ENCODE measurements around the gene TCF7L2. TPM values are rescaled to one million over a fixed set of nuclear protein-coding genes. Genes with fewer than 3 reads are reported as not detected.

TCF7L2 gene
- total RNA-seq, 1 donor from 2014 or later = 8.2 TPM

DNA sequence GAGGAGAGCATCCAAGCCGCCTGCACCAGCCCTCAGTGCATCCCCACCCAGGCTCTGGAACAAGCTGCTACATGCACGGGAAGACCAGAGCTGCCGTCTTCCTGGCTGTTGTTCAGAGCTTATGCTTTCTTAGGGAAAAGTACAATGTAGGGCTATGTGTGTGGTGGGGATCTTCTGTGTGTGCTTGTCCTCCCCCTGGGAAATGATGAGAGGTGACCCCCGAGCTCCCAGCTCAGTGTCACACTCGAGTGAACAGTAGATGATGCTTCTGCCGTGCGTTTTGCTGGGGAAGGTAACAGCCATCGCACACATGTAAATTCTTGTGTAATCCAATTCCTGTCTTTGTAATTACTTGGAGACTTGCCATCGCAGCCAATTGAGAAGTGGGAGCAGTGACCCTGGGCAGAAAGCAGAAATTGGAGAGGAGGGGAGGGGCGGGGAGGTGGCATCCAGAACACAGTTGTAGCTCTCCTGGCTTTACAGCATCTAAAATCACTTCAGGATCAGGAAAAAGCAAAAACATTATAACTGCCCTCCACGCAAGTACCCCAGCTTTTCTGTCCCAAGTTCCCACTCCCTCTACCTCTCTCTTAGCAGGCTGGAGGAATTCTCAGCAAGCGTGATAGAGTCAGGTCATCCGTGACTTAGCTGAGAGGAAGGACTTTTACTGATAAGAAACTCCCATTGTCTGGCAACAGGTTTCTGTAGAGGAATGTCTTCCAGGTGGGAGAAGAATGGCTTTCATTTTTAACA is 149.6 kb downstream of the TCF7L2 start:
- H3K36me3 ChIP-seq = no peaks in the 10 kb centered on the region
- no peaks in the 10 kb centered on the region for H3K27me3 ChIP-seq
- no peaks in the 10 kb centered on the region for H3K9me3 ChIP-seq
- DNase-seq (ENCODE audit: low spot score in 2 of 2) = no peak
- intact Hi-C loops (cut with DNase I) = no loop called here
- H3K27ac ChIP-seq = no peak overlapping the region
- H3K4me1 ChIP-seq = peaks cover 0 to 12% of the 10 kb centered on the region in 2 donors
- H3K4me3 ChIP-seq = no peak overlapping the region
- TF ChIP-seq, protein P1, sequence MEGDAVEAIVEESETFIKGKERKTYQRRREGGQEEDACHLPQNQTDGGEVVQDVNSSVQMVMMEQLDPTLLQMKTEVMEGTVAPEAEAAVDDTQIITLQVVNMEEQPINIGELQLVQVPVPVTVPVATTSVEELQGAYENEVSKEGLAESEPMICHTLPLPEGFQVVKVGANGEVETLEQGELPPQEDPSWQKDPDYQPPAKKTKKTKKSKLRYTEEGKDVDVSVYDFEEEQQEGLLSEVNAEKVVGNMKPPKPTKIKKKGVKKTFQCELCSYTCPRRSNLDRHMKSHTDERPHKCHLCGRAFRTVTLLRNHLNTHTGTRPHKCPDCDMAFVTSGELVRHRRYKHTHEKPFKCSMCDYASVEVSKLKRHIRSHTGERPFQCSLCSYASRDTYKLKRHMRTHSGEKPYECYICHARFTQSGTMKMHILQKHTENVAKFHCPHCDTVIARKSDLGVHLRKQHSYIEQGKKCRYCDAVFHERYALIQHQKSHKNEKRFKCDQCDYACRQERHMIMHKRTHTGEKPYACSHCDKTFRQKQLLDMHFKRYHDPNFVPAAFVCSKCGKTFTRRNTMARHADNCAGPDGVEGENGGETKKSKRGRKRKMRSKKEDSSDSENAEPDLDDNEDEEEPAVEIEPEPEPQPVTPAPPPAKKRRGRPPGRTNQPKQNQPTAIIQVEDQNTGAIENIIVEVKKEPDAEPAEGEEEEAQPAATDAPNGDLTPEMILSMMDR (IDR thresholded peaks at IDR 0.05) = no peak

DNA sequence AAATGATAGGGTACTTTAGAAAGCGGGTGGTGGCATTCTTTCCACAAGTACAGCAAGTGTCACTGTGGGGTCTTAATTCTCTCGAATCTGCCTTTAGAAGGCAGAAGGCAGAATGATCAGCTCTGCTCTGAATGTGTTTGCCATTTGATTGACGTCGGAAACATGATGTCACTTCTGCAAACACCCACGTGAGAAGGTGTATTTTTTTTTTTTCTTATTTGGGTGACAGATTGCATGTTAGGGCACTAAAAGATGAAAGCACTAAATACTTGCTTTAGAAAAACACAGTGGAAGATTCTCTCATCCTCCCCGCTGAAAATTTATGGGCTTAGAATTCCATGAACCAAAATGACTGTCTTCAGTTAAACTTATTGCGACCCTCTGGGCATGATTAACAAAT is 150.2 kb downstream of the TCF7L2 start:
- TF ChIP-seq, protein P1 (IDR thresholded peaks at IDR 0.05) = no peak
- DNase-seq (ENCODE audit: low spot score in 2 of 2) = no peak
- no peak overlapping the region for H3K27ac ChIP-seq
- no peak overlapping the region for H3K4me3 ChIP-seq
- no peaks in the 10 kb centered on the region for H3K27me3 ChIP-seq
- no peaks in the 10 kb centered on the region for H3K9me3 ChIP-seq
- peaks cover 2 to 17% of the 10 kb centered on the region in 2 donors for H3K4me1 ChIP-seq
- intact Hi-C loops (cut with DNase I) = no loop called here
- H3K36me3 ChIP-seq = no peaks in the 10 kb centered on the region

DNA sequence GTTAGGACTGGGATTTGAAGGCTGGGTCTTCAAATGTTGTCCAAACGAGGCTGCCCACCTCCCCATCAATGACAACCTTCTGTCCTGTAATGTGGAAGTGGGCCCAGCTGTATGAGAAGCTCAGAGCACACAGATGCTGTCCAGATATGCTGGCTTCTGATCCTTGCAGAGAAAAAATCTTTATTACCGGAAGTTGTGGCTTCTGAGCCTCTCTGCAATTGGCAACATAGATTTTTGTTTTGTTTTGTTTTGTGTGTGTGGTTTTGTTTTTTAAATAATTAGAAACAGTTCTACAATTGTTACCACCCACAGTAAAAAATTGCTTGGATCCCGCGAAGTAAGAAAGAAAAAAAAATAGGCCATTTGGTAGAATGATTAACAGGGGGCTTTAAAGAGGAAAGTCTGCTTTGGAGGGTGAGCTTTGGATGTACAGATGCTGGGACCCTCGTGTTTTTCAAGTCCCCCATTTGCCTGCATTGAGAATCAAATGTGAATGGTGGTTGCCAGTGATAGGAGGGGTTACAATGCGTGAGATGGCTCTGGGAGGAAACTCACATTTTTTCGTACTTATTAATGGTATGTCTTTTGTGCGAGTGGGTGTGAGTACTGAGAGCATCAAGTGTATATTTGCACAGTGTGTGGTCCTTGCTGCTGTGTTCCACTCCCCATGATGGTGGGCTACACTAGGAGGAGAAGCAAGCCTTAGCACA is 153.2 kb downstream of the TCF7L2 start:
- no peak for DNase-seq (ENCODE audit: low spot score in 2 of 2)
- Histone ChIP-seq H3K27me3 (no peaks in the 10 kb centered on the region), H3K9me3 (no peaks in the 10 kb centered on the region), H3K4me1 (peaks cover 6 to 34% of the 10 kb centered on the region in 2 donors), H3K36me3 (no peaks in the 10 kb centered on the region), H3K4me3 (no peak overlapping the region), H3K27ac (no peak overlapping the region)
- TF ChIP-seq, protein P1 (IDR thresholded peaks at IDR 0.05) = no peak
- intact Hi-C loops (cut with DNase I) = no loop called here

DNA sequence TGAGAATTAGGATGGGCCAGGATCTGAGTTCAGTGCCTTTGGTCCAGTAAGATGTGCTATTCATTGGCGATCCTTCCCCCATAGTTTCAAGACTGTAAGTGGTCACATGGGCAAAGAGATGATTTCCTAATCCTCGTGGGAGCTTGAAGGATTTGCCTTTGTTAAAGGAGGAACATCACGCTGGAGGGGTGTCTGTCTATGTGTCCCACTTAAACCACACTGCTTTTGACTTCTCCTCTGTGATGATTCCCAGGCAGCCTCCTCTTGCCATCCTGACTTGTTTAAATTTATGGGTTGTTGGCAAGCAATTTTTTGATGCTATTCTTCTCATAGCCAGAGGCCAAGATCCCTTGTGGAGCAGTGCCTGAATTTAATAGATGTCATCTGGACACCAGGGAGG is 154.0 kb downstream of the TCF7L2 start:
- no peak for DNase-seq (ENCODE audit: low spot score in 2 of 2)
- peaks cover 6 to 34% of the 10 kb centered on the region in 2 donors for H3K4me1 ChIP-seq

DNA sequence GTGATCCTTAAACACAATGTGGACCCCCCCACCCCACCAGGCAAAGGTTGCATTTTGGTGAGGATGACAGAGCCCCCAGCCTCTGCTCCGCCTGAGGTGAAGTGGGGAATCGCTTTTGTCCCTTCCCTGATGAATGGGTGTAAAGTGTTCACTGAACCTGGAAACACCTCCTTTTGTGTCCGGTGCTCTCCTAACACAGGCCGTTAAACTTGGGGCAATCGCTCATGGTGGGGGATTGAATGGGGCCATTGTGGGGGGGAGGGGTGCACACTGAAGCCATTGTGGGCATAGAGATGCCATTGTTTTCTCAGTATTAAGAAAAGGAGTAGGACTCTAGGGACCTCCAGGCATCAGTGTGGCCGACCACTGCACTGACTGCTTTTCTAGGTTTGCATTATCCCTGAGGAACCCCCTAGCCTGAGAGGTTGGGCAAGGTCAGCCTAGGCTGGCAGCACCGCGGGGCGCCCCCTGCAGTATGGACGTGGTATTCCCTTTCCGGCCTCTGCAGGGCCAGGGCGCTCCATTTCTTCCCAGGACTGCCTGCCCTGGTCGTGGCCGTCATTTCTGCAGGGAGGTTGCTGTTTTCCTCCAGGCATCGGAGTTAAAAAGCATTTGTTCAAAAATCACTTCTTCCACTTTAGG is 158.3 kb downstream of the TCF7L2 start:
- intact Hi-C loops (cut with DNase I) = loop anchor here (5.0 kb wide), 2 partner anchors 36 to 156 kb away; partner anchors contain the start of gene TCF7L2
- no peaks in the 10 kb centered on the region for H3K36me3 ChIP-seq
- TF ChIP-seq, protein P1 (IDR thresholded peaks at IDR 0.05) = peak in 2 of 3 experiments; percentile 37 to 48
- no peak for DNase-seq (ENCODE audit: low spot score in 2 of 2)
- no peak overlapping the region for H3K4me3 ChIP-seq
- H3K27me3 ChIP-seq = no peaks in the 10 kb centered on the region
- H3K9me3 ChIP-seq = no peaks in the 10 kb centered on the region
- peak overlapping the region in 1 of 2 donors; percentile 77 for H3K27ac ChIP-seq
- H3K4me1 ChIP-seq = peaks cover 6 to 35% of the 10 kb centered on the region in 2 donors

More for the DNA sequence above, 154.0 kb downstream of the TCF7L2 start:
- Histone ChIP-seq H3K36me3 (no peaks in the 10 kb centered on the region), H3K27me3 (no peaks in the 10 kb centered on the region), H3K27ac (no peak overlapping the region), H3K9me3 (no peaks in the 10 kb centered on the region), H3K4me3 (no peak overlapping the region)
- TF ChIP-seq, protein P1 (IDR thresholded peaks at IDR 0.05) = no peak
- intact Hi-C loops (cut with DNase I) = no loop called here
